Type B pancreatic cell (in vitro differentiated cells): ENCODE data around the gene MICAL2. TPM values are rescaled to one million over a fixed set of nuclear protein-coding genes. Genes with fewer than 3 reads are reported as not detected.

Experiments used
- DNase-seq: peaks from one replicate; pipeline ENCODE4 v3.0.0; 2021; ENCODE audit warnings: mixed read lengths; ENCODE audit not compliant: unreplicated experiment; ENCODE audit errors: extremely low spot score
- H3K27ac Mint-ChIP-seq: 2 replicates; pipeline ENCODE4 v1.8.0; 2021; ENCODE audit warnings: mild to moderate bottlenecking, mixed read lengths
- H3K27me3 Mint-ChIP-seq: 2 replicates; pipeline ENCODE4 v1.8.0; 2021; ENCODE audit warnings: mixed read lengths
- H3K36me3 Mint-ChIP-seq: 2 replicates; pipeline ENCODE4 v1.8.0; 2021; ENCODE audit warnings: mixed read lengths
- H3K4me1 Mint-ChIP-seq: one replicate; pipeline ENCODE4 v1.8.0; 2021; ENCODE audit warnings: mixed read lengths; ENCODE audit not compliant: unreplicated experiment
- H3K4me3 Mint-ChIP-seq: 2 replicates; pipeline ENCODE4 v1.8.0; 2021; ENCODE audit warnings: mild to moderate bottlenecking, mixed read lengths
- H3K9me3 Mint-ChIP-seq: 2 replicates; pipeline ENCODE4 v1.8.0; 2021; ENCODE audit warnings: mixed read lengths
- CTCF ChIP-seq: fragments of 200-600 bp; sonication (generic); conservative IDR thresholded peaks from 2 replicates; pipeline ENCODE4 v1.5.0; 2021; ENCODE audit warnings: antibody characterized with exemption, mild to moderate bottlenecking
- total RNA-seq: library from RNA; stranded (reverse); gene quantifications from 2 replicates; pipeline ENCODE4 v1.2.1, GENCODE V29; 2021; ENCODE audit warnings: low replicate concordance

The MICAL2 gene
- total RNA-seq, 1 donor from 2014 or later: 38.0 TPM

DNA sequence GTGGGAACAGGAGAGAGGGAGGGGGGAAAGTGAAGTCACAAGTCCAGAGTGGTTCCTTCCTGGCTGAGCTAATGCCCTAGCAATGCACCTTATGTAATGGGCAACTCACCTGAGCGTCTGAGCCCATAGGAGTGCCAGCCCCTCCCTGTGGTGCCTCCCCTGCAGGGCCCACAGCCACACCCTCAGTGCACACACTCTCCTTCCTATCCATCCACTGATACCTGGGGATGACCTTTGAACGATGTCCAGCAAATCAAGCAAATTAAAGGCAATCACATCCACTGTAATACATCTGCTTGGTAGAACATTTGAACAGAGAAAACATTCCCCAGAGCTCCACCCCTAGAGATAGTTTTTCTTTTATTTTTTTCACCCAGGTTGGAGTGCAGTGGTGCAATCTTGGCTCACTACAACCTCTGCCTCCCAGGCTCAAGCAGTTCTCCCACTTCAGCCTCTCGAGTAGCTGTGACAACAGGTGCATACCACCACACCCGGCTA is 19.6 kb upstream of the MICAL2 start:
- H3K27me3 Mint-ChIP-seq: peaks cover 3% of the 10 kb centered on the region

GRCh38 chr11:12091956-12092558 is 18.3 kb upstream of the MICAL2 start:
- peaks cover 3% of the 10 kb centered on the region for H3K27me3 Mint-ChIP-seq
- peaks cover 37% of the 10 kb centered on the region for H3K4me1 Mint-ChIP-seq
- DNase-seq: no peak
- H3K27ac Mint-ChIP-seq: peak overlapping the region; percentile 87
- H3K9me3 Mint-ChIP-seq: no peaks in the 10 kb centered on the region
- no peaks in the 10 kb centered on the region for H3K36me3 Mint-ChIP-seq
- H3K4me3 Mint-ChIP-seq: no peak overlapping the region
- TF ChIP-seq CTCF: peak; percentile 38

More for the DNA sequence above, 19.6 kb upstream of the MICAL2 start:
- no peaks in the 10 kb centered on the region for H3K36me3 Mint-ChIP-seq
- peaks cover 49% of the 10 kb centered on the region for H3K4me1 Mint-ChIP-seq
- no peak for DNase-seq
- H3K9me3 Mint-ChIP-seq: no peaks in the 10 kb centered on the region
- H3K4me3 Mint-ChIP-seq: no peak overlapping the region
- H3K27ac Mint-ChIP-seq: peak overlapping the region; percentile 88
- no peak for TF ChIP-seq CTCF

DNA sequence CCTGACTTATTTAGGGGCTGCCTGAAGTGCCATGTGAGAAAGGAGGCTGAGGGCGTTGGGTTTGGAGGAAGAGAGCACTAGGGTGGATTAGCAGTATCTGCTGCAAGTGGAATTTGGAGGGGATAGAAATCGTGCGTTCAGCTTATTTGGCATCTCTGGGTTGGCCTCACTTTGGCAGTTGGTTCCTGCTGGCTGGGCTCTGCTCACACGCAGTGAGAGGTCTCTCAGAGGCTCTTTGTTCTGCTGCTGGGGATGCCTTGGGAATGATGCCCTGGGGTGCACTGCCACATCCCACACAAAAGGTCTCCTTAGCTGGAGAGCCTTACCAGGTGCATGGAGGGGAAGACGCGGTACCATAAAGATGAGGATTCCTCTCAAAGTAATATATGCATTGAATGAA is 17.7 kb upstream of the MICAL2 start:
- Mint-ChIP-seq H3K9me3 (no peaks in the 10 kb centered on the region), H3K27me3 (peaks cover 6% of the 10 kb centered on the region), H3K4me3 (no peak overlapping the region), H3K27ac (peak overlapping the region; percentile 87), H3K36me3 (no peaks in the 10 kb centered on the region), H3K4me1 (peaks cover 36% of the 10 kb centered on the region)
- DNase-seq: no peak
- no peak for TF ChIP-seq CTCF

DNA sequence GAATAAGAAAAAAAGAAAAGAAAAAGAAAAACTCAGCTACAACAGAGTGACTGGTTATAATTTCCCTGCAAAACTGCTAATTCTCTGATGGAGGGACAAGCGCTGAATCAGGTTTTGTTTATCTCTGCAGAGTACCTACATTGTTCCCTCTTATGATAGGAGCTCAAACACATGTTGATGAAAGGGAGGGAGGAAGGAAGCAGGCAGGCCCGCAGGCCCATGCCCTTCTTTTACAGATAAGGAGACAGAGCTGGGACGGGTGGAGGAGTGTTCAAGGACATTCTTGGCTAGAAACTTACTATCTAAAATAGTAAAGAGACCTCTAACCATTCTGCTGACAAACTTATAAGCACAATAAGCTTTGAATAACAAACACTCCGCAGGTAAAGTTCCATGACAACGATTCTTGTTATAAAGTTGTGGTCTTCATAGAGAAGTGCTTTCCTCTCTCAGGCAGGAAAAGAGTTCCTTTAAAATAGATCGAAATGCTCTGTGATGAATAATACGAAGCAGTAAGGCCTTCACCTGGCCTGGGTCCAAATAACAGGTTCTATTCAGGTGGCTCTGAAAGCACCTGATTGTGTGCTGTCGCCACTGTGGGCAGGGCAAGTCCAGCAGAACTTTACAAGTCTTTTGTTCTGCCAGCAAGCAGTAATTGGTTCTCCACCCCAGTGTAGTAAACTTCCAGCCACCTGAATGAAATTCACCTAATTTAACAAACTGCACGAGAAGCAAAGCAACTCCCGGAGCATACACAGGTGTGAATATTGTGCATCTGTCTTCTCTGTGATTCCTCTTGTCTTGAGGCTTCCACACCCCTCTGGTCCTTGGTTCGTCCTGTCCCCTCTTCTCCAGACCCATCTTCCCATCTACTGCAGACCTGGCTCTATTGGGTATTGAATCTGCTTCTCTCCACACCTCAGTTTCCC is 15.3 kb upstream of the MICAL2 start:
- H3K4me3 Mint-ChIP-seq: no peak overlapping the region
- peak overlapping the region; percentile 38 for H3K27ac Mint-ChIP-seq
- peaks cover 17% of the 10 kb centered on the region for H3K27me3 Mint-ChIP-seq
- no peaks in the 10 kb centered on the region for H3K36me3 Mint-ChIP-seq
- no peaks in the 10 kb centered on the region for H3K9me3 Mint-ChIP-seq
- peaks cover 27% of the 10 kb centered on the region for H3K4me1 Mint-ChIP-seq
- no peak for TF ChIP-seq CTCF
- DNase-seq: no peak

- H3K36me3 Mint-ChIP-seq: no peaks in the 10 kb centered on the region
- no peak overlapping the region for H3K4me3 Mint-ChIP-seq
Observed at GRCh38 chr11:12097219-12097618, 13.2 kb upstream of the MICAL2 start.

More at GRCh38 chr11:12097219-12097618, 13.2 kb upstream of the MICAL2 start:
- peaks cover 34% of the 10 kb centered on the region for H3K27me3 Mint-ChIP-seq
- peaks cover 11% of the 10 kb centered on the region for H3K4me1 Mint-ChIP-seq
- no peak for DNase-seq
- TF ChIP-seq CTCF: no peak
- no peaks in the 10 kb centered on the region for H3K9me3 Mint-ChIP-seq
- no peak overlapping the region for H3K27ac Mint-ChIP-seq
